ENCODE measurements around the gene LPP. TPM values are rescaled to one million over a fixed set of nuclear protein-coding genes. Genes with fewer than 3 reads are reported as not detected.
A peak's percentile ranks its signal among the peaks of the same experiment; 100 is the strongest.
"Not testable (repeated sequence)": the region's sequence is repeated elsewhere in the genome, so short reads cannot be mapped to it uniquely, and the experiment has no call there.

The LPP gene
- total RNA-seq, 1 donor from 2014 or later = 560 TPM

DNA sequence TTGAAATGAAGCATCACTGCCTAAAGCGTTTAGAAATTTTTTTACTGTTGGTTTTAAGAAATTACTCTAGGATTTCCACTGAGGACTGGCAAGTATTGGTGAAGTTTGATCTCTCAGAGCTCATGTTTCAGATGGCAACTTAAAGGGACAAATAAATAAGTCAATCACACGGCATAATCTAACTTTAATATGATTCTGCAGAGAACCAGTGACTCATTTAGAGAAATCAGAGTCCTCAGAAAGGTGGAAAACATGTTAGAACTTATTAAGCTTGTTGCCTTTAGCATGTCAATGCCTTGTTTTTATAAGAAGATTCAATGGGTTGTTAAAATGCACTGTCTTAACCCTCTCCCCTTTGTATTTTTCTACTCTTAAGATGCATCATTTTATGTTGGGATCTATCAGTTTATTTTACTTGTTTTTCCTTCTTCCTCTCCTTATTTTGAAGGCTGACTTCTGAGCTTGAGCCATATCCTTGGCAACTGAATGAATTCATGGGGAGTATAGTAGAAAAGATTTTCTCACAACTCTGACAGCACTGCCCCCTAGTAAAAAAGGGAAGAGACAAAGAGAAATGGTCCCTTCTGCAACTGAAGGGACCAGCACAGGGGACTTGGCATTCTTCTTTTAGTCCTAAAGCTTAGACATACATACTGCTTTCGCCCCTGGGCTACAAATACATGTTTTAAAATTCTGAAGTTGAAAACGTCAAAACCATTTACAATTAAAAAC, 431.2 kb downstream of the LPP start:
- DNase-seq (ENCODE audit: low spot score) = no peak

- DNase-seq (ENCODE audit: low spot score) = no peak
Observed at GRCh38 chr3:188589071-188589470, 435.1 kb downstream of the LPP start.

DNA sequence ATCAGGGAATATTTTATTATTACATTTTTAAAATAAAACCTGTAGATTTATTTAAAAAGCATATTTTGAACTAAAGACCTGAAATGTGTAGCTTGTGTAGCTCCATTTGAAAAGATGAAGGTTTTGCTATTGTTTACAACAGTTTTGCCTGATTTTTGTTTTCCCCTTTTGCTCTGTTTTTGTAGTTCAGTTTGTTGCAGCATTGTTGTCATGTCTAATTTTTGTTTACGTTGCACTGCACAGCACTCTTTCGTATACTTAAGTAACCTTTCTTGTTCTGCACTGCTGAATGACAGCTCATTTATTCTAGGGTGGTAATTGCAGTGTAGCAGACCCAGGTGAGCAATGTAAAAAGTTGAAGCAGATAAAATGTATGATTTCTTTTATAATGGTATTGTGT, 435.8 kb downstream of the LPP start:
- no peak for DNase-seq (ENCODE audit: low spot score)

DNA sequence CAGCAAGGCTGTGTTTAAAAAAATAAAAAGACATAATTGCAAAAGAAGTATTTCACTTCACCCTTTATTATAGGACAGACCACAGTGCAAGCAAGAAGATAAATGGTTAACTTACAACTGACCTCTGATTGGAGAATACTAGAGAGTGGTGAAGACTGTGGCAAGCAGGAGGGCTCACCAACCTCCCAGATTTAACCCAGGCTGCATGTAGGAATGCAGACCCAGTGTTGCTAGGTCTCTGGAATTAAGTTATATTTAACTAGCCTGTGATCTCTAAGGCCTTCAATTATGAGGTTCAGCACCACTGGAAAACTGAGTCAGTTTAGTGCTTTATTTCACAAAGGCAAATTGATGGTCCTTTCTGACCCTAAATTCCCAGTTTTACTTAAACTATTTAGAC, 436.6 kb downstream of the LPP start:
- DNase-seq (ENCODE audit: low spot score) = no peak

GRCh38 chr3:188594139-188594538, 440.2 kb downstream of the LPP start:
- no peak for DNase-seq (ENCODE audit: low spot score)

DNA sequence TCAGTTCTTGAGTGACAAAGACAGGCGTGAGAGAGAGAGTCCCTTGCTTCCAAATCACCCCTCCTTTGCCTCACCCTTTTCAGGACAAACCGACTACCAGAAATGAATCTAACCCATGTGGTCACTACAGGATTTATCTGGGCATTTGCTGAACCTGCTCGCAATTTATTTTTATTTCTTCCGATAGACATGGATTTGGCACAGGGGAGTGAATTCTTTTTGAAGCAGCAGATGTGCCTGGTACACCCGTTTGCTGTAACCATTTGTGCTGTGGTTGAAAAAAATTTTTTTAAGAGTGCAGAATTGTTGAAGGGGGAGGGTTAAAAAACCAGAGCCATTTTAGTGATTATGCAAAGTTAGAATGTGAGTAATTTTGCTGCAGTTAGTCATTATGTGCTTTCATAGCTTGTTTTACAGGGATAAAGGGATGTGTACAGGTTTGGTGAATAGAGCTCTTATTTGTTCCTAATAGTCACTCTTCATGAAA, 442.0 kb downstream of the LPP start:
- DNase-seq (ENCODE audit: low spot score) = no peak

GRCh38 chr3:188598894-188599293, 444.9 kb downstream of the LPP start:
- DNase-seq (ENCODE audit: low spot score) = no peak

DNA sequence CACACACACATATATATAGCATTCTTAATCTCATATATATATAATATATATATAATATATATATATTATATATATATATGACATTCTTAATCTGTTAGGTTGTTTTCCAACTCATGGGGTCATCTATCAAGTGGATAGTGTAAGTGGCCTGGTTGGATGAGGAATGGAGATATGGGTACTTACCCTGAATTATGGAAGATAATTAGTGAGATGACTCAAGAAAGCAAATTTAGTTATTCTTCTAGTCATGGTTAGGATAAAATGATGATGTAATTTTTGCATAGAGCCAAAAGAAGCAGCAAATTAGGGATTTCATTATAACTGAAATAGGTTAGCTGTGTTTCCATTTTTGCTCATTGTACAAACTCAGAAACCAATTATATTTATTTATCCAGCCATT, 448.2 kb downstream of the LPP start:
- DNase-seq (ENCODE audit: low spot score) = no peak

GRCh38 chr3:188602620-188603019, 448.7 kb downstream of the LPP start:
- no peak for DNase-seq (ENCODE audit: low spot score)

DNA sequence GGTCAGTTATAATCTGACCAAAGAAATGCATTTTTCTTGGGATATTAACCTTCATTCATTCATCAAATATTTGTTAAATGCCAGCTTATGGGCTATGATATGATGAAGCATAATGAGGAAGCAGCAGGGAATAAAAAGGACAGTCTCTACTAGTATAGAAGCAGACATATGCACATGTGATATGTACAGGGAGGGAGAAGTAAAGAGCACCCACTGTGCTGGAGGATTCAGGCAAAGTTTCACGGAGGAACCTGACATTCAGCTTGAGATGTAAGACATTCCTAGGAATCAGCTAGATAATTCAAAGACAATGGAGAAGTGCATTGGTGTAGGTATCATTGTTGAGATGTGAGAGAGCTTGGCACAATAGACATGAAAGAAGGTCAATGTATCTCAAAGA, 450.7 kb downstream of the LPP start:
- DNase-seq (ENCODE audit: low spot score) = no peak

DNA sequence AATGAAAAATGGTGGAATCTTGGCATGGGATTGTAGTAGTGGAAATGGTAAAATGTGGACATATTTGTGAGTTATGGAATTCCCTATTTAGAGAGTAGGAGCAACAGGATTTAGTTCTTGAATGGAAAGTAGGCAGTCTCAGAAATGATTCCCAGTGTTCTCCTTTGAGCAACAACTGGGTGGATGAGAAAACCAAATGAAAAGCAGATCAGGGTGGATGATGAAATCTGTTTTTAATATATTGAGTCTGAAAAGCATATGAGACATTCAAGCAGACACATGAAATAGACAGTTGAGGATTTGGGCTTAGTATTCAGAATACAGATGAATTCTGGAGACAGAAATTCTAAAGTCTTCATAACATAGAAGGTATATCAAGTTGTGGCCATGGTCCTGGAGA, 451.3 kb downstream of the LPP start:
- no peak for DNase-seq (ENCODE audit: low spot score)

GRCh38 chr3:188605905-188606304, 451.9 kb downstream of the LPP start:
- DNase-seq (ENCODE audit: low spot score) = no peak

DNA sequence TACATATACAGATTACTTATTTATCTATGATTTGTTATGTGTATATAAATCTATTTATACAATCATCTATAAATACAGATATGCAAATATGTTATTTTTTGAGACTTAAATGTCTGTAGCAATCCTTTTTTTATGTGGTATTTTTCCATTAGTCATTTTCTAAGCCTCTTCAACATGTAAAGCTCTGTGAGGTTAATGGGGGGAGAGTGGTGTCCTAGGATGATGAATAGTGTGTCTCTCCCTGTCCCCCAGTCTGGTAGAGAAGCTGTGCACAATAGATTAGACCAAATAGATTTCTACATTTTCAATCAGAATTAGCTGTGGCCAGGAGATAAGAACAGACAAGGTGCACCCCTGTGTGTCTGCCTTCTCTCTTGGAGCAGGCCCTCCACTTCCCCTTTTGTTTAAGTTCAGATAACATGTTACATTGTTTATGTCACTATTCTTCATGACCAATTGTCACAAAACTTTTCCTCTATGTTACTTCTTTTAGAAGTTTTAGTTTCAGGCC, 453.9 kb downstream of the LPP start:
- no peak for DNase-seq (ENCODE audit: low spot score)

DNA sequence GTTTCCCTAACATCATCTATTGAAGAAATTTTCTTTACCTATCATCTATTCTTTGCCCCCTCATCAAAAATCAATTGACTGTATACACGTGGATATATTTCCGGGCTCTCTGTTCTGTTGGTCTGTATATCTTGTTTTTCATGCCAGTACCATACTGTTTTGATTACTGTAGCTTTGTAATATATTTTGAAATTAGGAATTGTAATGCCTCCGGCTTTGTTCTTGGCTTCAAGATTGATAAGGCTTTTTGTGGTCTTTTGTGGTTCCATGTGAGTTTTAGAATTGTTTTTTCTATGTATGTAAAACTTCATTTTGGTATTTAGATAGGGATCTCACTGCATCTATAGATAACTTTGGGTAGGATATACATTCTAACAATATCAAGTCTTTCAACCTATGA, 454.4 kb downstream of the LPP start:
- DNase-seq (ENCODE audit: low spot score) = no peak

DNA sequence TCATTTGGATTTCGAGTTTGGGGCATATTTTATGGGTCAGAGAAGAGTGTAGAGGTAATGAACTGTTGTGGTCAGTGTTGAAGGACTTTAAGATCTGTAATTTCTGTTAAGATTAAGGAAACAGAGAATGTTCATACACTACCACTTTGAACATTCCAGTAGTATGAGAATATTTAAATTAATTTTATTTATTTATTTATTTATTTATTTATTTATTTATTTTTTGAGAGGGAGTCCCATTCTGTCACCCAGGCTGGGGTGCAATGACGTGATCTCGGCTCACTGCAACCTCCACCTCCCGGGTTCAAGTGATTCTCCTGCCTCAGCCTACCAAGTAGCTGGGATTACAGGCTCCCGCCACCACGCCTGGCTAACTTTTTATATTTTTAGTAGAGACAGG, 459.8 kb downstream of the LPP start:
- not testable (repeated sequence) for DNase-seq (ENCODE audit: low spot score)

DNA sequence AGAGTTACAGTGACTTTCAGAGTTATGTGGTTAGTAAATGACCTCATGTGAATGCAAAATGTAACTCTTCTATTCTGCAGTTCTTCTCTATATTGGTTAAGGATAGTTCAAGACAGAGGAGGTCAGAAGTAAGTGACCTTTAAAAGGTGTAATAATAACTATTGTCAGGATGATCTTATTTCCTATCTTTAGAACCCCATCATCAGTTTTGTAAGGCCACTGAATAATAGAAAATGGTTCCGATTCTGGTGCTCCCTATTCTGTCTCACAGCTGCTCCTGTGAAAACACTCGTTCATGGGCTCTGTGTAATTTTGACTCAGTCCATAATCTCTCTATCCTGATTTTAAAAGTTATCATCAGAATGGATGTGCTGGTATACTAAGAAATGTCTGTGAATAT, 463.3 kb downstream of the LPP start:
- no peak for DNase-seq (ENCODE audit: low spot score)

DNA sequence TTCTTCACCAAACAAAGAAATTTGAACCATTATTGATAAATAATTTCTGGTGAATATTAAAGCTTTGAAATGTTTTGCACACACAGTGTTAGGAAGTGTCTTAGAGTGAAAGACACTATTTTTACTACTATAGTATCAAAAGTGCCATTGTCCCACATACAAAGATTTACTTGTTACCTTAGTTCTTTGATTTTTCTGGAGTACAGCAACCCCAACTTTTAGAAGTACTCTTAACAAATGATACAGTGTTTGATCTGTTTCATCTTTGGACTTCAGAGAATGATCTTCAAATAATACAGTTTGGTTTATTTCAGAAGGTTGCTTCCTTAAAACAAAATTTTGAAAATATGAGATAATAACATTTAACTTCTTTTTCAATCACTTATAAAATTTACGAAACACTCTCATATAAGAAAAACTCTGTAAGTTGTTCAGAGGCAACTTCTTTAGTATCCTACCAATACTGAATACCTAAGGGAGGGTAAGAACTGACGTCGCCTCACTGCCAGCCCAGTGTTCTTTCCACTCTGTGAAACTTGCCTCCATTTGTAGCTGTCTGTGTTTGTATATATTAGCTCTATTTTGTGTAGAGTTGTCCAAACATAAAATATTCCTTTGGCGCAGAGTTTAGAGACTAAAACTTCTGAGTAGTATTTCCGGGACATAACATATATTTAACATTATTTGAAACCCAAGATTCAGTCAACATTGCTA, 464.2 kb downstream of the LPP start:
- DNase-seq (ENCODE audit: low spot score) = no peak

DNA sequence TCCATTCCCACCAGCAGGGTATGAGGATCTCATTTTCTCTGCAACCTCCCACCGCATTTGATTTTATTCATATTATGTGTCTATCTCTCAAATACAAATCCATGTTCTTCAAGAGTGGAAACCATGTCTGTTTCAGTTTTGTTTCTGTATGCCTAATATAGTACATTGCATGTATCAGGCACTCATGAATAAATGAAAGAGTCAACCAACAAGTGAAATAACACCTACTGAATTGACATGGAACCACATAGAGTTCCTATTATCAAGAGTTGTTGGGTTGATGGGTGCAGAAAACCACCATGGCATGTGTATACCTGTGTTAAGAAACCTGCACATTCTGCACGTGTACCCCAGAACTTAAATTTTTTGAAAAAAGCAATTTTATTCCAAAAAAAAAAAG, 466.8 kb downstream of the LPP start:
- no peak for DNase-seq (ENCODE audit: low spot score)

DNA sequence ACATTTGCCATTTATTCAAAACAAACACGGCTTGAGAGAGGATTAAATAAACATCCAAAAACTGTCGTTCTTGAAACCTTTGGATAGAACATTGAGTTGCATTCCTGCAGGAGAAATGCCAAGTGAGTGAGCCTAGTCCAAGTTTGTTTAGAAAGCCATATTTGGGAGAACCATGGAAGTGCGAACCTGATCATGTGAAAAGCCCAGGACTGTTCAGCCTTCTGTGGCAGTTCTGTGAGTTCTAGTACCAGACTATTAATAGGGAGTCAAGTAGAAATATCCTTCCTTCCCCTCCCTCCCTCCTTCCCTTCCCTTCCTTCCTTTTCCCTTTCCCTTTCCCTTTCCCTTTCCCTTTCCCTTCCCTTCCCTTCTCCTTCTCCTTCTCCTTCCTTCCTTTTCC, 470.4 kb downstream of the LPP start:
- peak; percentile 83 for DNase-seq (ENCODE audit: low spot score)

GRCh38 chr3:188624828-188625227, 470.9 kb downstream of the LPP start:
- DNase-seq (ENCODE audit: low spot score) = no peak

DNA sequence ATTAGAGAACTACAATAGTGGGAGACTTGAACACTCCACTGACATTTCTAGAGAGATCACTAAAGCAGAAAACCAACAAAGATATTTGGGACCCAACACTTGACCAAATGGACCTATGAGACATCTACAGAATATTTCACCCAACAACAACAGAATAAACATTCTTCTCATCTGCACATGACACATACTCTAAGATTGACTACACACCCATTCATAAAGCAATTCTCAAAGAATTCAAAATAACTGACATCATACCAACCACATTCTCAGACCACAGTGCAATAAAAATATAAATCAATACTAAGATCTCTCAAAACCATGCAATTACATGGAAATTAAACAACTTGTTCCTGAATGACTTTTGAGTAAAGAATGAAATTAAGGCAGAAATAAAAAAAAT, 473.7 kb downstream of the LPP start:
- no peak for DNase-seq (ENCODE audit: low spot score)

DNA sequence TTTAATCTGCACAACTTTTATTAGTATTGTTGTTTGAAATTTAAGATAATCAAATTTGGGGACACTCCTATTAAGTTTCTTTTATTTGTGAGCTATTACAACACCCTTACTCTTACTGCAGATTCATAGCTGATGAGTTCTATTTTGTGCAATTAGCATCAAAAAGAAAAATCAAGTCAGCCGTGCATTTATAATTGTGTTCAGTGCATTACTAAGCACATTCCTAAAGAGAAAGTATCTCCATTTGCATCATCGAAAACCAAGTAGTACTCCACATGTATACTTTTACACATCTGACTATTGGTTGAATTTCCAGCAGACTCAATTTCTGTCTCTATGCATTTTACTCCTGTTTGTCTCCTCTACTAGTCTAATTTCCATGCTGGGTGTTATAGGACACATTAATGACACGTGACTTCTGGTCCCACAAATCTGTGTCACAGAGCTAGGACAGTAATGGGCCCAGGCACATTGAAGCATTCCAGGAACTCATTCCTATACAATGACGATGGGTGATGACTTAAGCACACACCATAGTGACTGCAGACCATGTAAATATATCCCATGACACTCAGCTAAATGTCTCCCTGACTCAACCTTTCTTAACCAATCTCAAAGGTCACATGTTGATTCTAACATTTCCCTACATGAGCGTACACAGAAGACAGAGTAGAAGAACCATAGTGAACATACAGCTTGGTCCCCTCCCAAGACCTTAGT, 477.5 kb downstream of the LPP start:
- DNase-seq (ENCODE audit: low spot score) = no peak

DNA sequence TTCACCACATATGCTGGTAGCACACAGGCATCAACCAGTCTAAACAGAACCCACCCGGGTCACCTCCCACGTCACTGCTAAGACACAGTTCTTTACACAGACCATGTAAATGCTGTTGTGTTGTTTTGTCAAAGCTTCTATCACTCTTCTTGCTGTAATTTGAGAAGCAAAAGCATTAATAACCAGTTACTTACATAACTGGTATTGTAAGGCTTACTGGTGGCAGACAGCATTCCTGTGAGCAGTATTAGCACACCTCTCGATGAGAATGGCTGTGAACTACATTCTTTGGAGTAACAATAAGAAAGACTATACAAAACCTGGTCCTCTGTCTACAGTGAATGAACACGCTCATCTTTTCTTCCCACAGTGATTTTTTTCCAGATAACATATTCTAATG, 479.2 kb downstream of the LPP start:
- DNase-seq (ENCODE audit: low spot score) = no peak

All from ureter (tissue), 1 donor.